ENCODE measurements around the gene IQCF2.

GRCh38 chr3:51816723-51817122 lies 44.7 kb upstream of the IQCF2 start:
- TF ChIP-seq CTCF (IDR thresholded peaks at IDR 0.05; ENCODE audit: poor library complexity, severe bottlenecking) (no peak), EZH2 (IDR thresholded peaks at IDR 0.05; ENCODE audit: borderline replicate concordance, insufficient read depth, low read length, poor library complexity, severe bottlenecking) (no peak), EP300 (conservative IDR thresholded peaks at IDR 0.05; ENCODE audit: poor library complexity, severe bottlenecking) (no peak), SMC3 (conservative IDR thresholded peaks at IDR 0.05; ENCODE audit: poor library complexity) (no peak), POLR2AphosphoS5 (IDR thresholded peaks at IDR 0.05) (no peak), RAD21 (conservative IDR thresholded peaks at IDR 0.05) (no peak), MXI1 (conservative IDR thresholded peaks at IDR 0.05; ENCODE audit: poor library complexity, severe bottlenecking) (no peak), REST (IDR thresholded peaks at IDR 0.05; ENCODE audit: borderline replicate concordance) (no peak)
